GM19468 (cell line): ENCODE data around the gene SEMA3E.
"Not testable (repeated sequence)": the region's sequence is repeated elsewhere in the genome, so short reads cannot be mapped to it uniquely, and the experiment has no call there.

ENCODE experiments used
- ATAC-seq: cut with Tn5 transposase; IDR thresholded peaks from one replicate; pipeline ENCODE4 v1.9.1; 2021; ENCODE audit warnings: mild to moderate bottlenecking, moderate library complexity, moderate number of reproducible peaks; ENCODE audit not compliant: unreplicated experiment; ENCODE audit errors: extremely low read depth

Gene SEMA3E

DNA sequence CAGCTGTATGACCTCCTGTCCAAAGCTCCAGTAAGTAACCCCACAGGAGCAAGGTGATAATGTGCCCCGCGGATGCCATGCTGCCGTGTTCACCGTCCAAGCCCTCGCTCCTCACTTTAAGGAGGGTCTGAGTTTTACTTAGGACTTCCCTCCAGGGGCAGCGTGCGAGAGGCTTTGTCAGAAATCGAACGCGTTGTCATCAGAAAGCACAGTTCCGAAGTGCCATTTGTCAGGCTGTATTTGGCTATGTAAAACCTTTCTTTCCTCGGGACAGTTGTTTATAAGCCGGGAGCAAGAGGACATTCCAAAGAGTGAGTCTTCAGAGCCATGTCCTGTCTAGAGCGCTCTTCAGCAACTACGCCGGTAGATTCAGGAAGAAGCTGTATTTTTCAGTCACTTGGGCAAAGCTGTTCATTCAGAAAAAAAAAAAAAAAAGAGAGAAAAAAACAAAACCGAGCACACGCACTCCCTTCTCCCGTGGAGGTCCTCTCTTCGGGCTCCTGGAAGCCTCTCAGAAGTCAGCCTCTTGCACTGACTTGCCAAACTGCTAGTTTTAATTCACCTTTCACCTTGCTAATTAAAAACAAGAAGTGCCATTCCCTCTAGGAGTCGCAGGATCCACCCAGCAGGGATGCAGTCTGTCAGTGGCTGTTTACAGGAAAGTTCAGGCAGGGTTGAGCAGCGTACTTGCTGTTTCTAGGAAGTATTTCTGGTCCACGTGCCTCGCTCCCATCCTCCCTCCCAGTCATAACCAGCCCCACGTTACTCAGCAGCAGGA, at the start of gene SEMA3E:
SEMA3E (minus strand) TSS at position 676 of the 778 bp plus-strand sequence.
- no peak for ATAC-seq

DNA sequence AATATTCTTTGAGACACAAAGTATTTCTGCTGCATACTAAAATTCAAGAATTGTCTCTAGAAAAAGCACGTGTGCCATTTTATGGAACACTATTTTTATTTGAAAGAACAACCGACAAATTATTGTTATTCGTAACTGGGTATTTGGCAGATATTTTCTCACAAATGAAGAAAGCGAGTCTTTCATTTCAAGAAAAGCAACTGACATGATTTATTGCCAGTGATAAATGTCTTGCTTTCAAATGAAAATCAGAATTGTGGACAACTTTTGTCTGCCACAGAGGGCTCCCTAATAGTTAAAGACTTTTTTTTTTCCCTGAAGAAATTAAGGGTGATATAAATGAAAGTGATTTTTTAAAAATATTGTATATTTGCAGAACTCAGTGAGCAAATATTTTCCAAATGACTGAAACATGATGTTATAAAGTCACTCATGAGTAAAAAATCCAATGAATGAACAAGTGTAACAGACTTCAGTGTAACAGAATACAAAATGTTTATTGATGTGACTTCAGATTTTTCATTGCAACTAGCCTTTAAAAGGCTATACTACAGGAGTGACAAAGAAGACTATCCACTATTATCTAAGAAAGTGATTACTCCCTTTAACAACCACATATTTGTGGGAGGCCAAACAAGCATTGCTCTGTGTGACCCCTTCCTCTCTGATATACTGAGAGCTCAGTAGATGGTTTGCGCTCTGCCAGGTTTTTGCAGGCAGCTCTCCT, 49.0 kb upstream of the SEMA3E start:
- no peak for ATAC-seq

DNA sequence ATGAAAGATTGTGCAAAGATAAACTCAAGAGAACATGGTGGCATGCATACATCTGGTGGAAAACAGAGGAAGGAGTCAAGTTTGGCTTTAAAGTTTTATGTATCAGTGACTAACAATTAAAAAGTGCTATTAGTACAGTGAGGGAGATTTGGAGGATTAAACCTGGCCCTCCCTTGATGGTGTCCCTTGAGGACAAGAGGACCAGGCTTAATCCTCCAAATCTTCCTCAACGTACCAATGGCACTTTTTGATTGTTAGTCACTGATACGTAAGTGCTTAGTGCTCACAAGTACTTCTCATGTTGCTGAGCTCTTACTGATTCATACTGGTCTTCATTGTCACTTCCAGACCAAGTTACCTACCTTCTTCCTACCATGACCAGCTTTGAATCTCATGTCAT, 47.2 kb upstream of the SEMA3E start:
- no peak for ATAC-seq

DNA sequence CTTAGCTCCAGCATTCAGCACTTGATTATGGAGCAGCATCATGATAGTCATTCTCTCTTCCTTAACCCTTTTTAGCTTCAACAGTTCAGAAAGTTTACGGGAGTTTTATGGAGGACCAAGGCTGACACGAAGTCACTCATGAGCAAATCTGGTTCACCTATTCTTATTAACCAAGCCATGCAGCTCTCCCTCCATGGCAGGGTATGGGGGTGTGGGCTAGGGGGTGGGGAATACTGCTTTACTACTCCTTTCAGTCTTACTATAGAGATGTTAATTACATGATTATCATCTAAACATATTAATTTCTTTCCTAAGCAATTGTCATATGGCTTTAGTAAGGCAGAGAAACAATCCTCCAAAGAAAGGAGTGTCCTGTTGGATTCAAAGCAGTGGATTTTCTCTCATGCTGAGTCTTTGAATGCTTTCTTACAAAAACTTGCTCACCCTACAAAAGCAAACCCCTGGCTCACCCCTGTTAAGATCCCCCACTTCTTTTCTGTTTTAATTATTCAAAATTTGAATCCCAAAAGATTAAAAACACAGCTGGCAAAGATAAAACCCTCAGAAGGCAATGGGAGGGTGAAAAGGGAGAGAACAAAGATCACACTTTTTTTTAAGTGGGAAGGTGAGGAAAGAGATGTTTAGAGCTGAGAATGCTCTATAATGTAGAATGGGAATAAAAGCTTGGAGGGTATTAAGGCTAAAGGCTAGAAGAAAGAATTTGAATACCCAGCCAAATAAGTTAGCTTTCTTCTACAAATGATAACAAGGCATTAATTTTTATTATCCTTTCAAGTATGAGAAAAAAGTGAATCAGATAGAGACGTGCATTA, 46.4 kb upstream of the SEMA3E start:
- ATAC-seq = no peak

DNA sequence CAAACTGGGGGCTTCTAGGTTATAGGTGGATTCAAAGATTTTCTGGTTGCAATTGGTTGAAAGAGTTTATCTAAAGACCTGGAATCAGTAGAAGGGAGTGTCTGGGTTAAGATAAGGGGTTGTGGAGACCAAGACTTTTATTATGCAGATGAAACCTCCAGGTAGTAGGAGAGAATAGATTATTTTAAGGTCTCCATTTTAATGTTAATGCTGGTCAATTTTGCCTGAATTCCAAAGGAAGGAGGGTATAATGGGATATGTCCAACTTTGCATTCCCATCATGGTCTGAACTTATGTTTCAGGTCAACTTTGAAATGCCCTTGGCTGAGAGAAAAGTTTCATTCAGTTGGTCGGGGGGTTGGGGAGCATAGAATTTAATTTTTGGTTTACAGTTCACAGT, 44.3 kb upstream of the SEMA3E start:
- no peak for ATAC-seq

GRCh38 chr7:83691095-83691494, 42.2 kb upstream of the SEMA3E start:
- no peak for ATAC-seq

DNA sequence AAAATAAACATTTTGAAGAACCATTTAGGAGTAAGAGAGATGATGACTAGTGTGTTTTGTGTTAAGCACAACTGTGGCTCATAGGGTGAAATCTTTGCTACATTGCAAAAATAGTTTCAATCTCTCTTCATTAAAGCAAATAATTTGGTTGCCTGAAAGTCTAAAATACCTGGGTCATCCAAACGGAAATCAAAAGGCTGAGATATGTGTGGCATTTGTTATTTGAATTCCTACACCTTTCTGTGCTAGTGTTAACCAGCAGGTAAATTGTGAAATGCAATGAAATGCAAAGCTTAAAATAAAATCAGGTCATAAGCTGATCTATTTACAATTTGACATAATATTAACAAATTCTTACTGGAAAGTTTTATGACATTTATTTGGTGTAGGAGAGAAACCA, 40.9 kb upstream of the SEMA3E start:
- no peak for ATAC-seq

DNA sequence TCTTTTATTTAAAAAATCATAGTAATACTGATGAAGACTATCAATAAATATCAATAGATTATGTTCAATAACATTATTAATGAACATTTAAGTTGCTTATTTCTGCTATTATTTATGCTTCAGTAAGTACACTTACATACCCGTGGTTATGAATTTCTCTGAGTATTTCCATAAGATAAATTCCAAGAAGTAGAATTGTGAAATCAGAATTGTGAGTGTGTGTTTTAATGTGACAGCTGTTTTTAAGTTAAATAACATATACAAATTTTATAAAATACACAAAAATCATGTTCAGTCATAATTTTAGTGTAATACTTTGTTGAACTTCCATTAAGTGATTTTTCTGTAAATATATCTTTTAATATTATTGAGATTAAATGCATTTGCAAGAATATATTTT, 37.5 kb upstream of the SEMA3E start:
- ATAC-seq = no peak

DNA sequence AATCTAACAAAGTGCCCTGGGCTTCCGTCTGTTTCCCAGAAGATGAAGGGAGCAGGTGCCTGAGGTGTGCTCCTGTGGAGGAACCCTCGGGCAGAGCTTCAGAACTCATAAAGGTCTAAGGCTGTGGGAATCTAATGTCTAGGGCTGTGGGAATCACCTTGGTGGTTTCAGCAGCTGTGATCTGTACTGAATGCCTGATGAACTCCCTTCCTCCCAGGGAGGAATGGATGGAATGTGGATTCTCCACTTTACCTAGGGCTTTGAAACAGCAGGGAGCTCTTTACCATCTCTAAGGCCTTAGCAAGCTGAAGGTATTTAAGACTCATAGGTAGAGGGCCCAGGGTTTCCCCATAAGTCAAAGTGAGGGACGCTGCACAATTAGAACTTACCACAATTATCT, 36.0 kb upstream of the SEMA3E start:
- ATAC-seq = no peak

GRCh38 chr7:83681200-83681778, 32.4 kb upstream of the SEMA3E start:
- ATAC-seq = no peak

DNA sequence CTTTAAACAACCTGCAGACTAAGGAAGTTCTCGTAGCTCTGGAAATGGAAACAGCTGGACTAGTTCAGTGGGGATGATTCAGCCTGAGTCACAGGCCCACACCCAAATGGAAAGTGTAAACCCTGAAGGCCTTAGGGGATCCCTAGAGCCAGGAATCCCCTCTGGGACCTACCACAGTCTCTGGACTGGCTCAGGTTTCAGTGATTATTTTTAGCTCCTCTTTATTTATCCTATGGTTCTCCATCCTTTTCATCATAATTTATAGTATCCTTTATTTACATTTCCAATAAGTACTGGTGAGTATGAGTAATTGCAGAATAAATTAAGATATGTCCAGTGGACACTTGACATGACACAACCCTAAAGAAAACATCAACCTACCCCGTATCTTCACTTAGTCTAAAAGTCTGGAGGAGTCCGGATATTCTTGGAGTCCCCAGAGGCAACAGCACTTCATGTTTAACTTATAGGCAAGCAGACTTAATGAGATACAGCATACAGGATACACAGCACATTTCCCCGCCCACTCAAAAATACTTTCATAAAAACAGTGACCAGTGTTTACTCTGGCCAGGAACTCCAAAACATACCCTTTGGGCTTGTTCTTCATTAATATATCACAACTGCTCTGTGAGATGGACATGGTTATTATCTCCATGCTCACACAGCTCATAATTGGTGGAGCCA, 28.4 kb upstream of the SEMA3E start:
- ATAC-seq = no peak

DNA sequence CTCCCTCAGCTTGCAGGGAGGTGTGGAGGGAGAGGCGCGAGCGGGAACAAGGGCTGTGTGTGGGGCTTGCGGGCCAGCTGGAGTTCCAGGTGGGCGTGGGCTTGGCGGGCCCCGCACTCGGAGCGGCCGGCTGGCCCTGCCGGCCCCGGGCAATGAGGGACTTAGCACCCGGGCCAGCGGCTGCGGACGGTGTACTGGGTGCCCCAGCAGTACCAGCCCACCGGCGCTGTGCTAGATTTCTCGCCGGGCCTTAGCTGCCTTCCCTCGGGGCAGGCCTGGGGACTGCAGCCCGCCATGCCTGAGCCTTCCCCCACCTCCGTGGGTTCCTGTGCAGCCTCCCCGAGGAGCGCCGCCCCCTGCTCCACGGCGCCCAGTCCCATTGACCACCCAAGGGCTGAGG, 24.4 kb upstream of the SEMA3E start:
- ATAC-seq = not testable (repeated sequence)

GRCh38 chr7:83672157-83672556, 23.2 kb upstream of the SEMA3E start:
- no peak for ATAC-seq

- no peak for ATAC-seq
Measured at GRCh38 chr7:83663131-83663530, 14.2 kb upstream of the SEMA3E start.

DNA sequence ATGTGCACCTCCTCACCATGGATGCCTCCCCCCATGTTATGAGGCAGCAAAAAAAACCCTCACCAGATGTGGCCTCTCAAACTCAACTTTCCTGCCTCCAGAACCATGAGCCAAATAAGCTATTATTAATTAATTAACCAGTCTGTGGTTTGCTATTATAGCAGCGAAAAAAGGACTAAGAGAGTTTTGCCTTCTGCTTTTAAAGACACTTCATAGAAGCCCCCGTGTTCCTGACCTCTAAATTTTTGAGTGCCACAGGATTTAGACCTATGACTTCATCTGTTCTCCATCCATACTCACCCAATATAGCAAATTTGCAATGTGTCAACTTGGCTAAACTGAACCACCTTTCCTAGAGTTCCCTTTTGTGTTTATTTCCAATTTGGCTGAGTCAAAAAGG, 9.2 kb upstream of the SEMA3E start:
- no peak for ATAC-seq

DNA sequence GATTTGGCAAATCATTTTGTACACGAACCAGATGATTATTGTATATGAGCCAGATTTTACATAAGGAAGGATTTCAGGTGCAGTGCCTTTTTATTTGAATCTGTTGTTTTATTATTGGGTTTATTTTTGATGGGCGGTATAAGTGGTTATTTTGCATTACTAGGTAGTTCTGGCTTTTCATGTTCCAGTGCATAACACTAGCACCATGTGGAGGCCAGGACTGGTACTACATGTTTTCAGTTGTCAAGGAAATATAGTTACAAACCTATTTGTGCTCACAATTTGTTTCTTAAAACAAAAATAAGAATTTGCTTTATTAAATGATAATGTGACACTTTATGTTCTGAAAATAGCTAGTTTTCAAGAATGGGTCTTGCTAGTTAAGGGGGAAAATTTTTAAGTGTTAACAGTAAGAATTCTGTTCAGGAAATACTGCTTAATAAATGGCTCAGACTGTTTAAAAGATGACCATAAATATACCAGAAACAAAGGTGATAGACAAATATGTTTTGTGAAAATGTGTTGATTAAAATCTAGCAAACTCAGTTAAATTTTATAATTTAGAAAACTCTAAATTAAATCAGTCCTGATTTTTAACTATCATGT, 7.1 kb upstream of the SEMA3E start:
- no peak for ATAC-seq

DNA sequence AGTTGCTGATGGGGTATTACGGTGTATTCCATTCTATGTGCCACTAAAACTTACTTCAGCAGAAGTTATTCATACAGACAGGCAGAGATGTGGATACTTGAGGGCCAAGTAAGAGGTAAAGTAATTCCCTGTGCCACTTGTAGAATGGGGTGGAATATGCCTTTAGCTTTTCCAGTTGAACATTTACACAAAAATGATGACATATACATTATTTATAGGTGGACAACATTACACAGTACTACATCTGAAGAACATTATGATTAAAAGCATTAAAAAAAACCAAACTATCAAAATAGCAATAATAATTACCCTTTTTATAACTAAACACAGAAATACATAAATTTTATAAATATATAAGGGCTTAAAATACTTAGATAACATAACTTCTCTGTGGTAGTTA, 3.5 kb upstream of the SEMA3E start:
- no peak for ATAC-seq

- no peak for ATAC-seq
Measured at GRCh38 chr7:83649701-83650100, 762 bp upstream of the SEMA3E start.

GRCh38 chr7:83646027-83646426, 2.9 kb downstream of the SEMA3E start:
- ATAC-seq = no peak

DNA sequence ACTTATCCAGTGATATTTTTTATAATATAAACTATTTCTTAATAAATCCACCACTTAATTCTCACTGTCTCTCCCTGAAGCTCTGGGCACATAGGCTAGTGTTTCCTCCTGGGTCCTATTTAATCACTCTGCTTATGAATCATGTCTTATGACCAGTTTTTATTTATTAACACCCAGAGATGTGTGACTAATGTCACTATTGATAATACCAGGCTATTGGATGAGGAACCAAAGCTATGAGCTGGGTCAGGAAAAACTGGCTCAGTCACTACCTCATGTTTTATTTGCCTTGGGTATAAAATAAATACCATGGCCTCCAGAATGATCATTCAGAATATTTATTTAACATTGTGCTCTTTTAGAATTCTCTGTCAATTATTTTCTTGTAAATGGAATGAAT, 5.2 kb downstream of the SEMA3E start:
- ATAC-seq = no peak
